H1 (cell line): Measurements from ENCODE around the gene AP1S1. TPM values are rescaled to one million over a fixed set of nuclear protein-coding genes. Genes with fewer than 3 reads are reported as not detected.

ENCODE experiments used
- CTCF ChIA-PET: fragments of 300-600 bp; sonication (Branson Sonifier 250); formaldehyde crosslinking; loops from one replicate; lab custom pipeline; 2021; ENCODE audit not compliant: partially characterized antibody; lab: Charles Lee
- POLR2A ChIA-PET: fragments of 300-600 bp; sonication (Branson Sonifier 250); formaldehyde crosslinking; loops from one replicate; lab custom pipeline; 2021; ENCODE audit warnings: inconsistent platforms; ENCODE audit not compliant: partially characterized antibody; lab: Charles Lee
- DNase-seq, 2 experiments: peaks; one replicate each; pipeline versions ENCODE4 v3.0.0 to v3.0.0-alpha.2; 2010 to 2022; ENCODE audit warnings: low spot score in 2 of 2, low read depth in 1 of 2, mixed read lengths in 1 of 2
- FAIRE-seq: peaks from 2 replicates; lab custom pipeline; 2011; peaks lifted over from hg19 to GRCh38; lab: Jason Lieb, UNC
- H2AFZ ChIP-seq: 2 replicates; pipeline ENCODE4 v1.8.1; 2012; ENCODE audit warnings: low read length, inconsistent platforms
- H2AK5ac ChIP-seq: 2 replicates; pipeline ENCODE4 v1.6.1; 2013; ENCODE audit warnings: low read depth, low read length
- H2BK120ac ChIP-seq: replicated peaks from 2 replicates; pipeline ENCODE3; 2013; ENCODE audit warnings: low read depth, low read length, inconsistent platforms
- H2BK12ac ChIP-seq: 2 replicates; pipeline ENCODE4 v1.6.1; 2013; ENCODE audit warnings: low read depth, low read length
- H2BK15ac ChIP-seq: 2 replicates; pipeline ENCODE4 v1.6.1; 2013; ENCODE audit warnings: low read length
- H2BK20ac ChIP-seq: 2 replicates; pipeline ENCODE4 v1.6.1; 2013; ENCODE audit warnings: low read length
- H2BK5ac ChIP-seq: 2 replicates; pipeline ENCODE4 v1.6.1; 2013; ENCODE audit warnings: low read depth, low read length
- H3K14ac ChIP-seq: 2 replicates; pipeline ENCODE4 v1.6.1; 2013; ENCODE audit warnings: inconsistent platforms; ENCODE audit not compliant: insufficient read length
- H3K18ac ChIP-seq: 2 replicates; pipeline ENCODE4 v1.6.1; 2013; ENCODE audit warnings: low read length; ENCODE audit errors: extremely low read depth
- H3K23ac ChIP-seq: 2 replicates; pipeline ENCODE4 v1.6.1; 2013; ENCODE audit warnings: inconsistent platforms; ENCODE audit not compliant: insufficient read length
- H3K23me2 ChIP-seq: 2 replicates; pipeline ENCODE4 v1.6.1; 2013; ENCODE audit warnings: low read depth, low read length
- H3K27ac ChIP-seq: 2 replicates; pipeline ENCODE4 v1.6.1; 2011; ENCODE audit warnings: low read depth, low read length, inconsistent platforms
- H3K27me3 ChIP-seq, 4 experiments: replicated peaks in 1 of 4; 1 replicate in 1 of 4; 2 replicates in 3 of 4; pipeline versions ENCODE4 v1.6.1 to v1.8.1; 2011 to 2013; ENCODE audit warnings: low read length in 3 of 4, mild to moderate bottlenecking in 3 of 4, inconsistent platforms in 2 of 4, mixed read lengths in 2 of 4, moderate library complexity in 1 of 4; ENCODE audit not compliant: control insufficient read depth in 3 of 4, insufficient read depth in 3 of 4; ENCODE audit errors: extremely low read depth in 1 of 4
- H3K36me3 ChIP-seq, 4 experiments: 2 replicates each; pipeline versions ENCODE4 v1.6.1 to v1.8.1; 2011 to 2013; ENCODE audit warnings: mild to moderate bottlenecking in 4 of 4, low read length in 3 of 4, moderate library complexity in 2 of 4, control low read depth in 1 of 4, inconsistent platforms in 1 of 4; ENCODE audit not compliant: insufficient read depth in 4 of 4, control insufficient read depth in 2 of 4
- H3K4ac ChIP-seq: replicated peaks from 2 replicates; pipeline ENCODE3; 2013; ENCODE audit warnings: low read length, low read depth, mixed read lengths, inconsistent platforms; ENCODE audit not compliant: insufficient read length
- H3K4me1 ChIP-seq, 4 experiments: replicated peaks in 1 of 4; 1 replicate in 1 of 4; 2 replicates in 3 of 4; pipeline versions ENCODE4 v1.6.1 to v1.8.1; 2011 to 2013; ENCODE audit warnings: low read length in 3 of 4, inconsistent platforms in 2 of 4, mixed read lengths in 1 of 4; ENCODE audit not compliant: insufficient read depth in 4 of 4, control insufficient read depth in 3 of 4
- H3K4me2 ChIP-seq, 2 experiments: 2 replicates each; pipeline versions ENCODE4 v1.6.1 to v1.8.1; 2011 to 2013; ENCODE audit warnings: low read depth in 2 of 2, low read length in 2 of 2, control low read depth in 1 of 2, inconsistent platforms in 1 of 2, mild to moderate bottlenecking in 1 of 2; ENCODE audit not compliant: insufficient read depth in 1 of 2
- H3K4me3 ChIP-seq, 4 experiments: fragments of 200-600, 300-600 bp in 1 of 4; sonication (generic), shearing (Covaris generic), sonication (Bioruptor Twin) in 1 of 4; 2 replicates each; pipeline versions ENCODE4 v1.5.1 to v1.8.1; 2011 to 2016; ENCODE audit warnings: low read length in 4 of 4, low read depth in 3 of 4, control low read depth in 2 of 4, inconsistent platforms in 2 of 4, mild to moderate bottlenecking in 2 of 4, mixed read lengths in 1 of 4, moderate library complexity in 1 of 4; ENCODE audit not compliant: insufficient read depth in 2 of 4; ENCODE audit errors: extremely low read depth in 1 of 4
- H3K56ac ChIP-seq: replicated peaks from 2 replicates; pipeline ENCODE3; 2013; ENCODE audit warnings: low read depth, mild to moderate bottlenecking, mixed read lengths, low read length, inconsistent platforms; ENCODE audit not compliant: insufficient read length
- H3K79me1 ChIP-seq: 2 replicates; pipeline ENCODE4 v1.6.1; 2013; ENCODE audit warnings: low read depth, low read length, control low read depth
- H3K79me2 ChIP-seq, 2 experiments: 2 replicates each; pipeline versions ENCODE4 v1.6.1 to v1.8.1; 2012 to 2013; ENCODE audit warnings: low read length in 2 of 2, mild to moderate bottlenecking in 2 of 2, inconsistent platforms in 1 of 2; ENCODE audit not compliant: insufficient read depth in 2 of 2, control insufficient read depth in 1 of 2
- H3K9ac ChIP-seq, 4 experiments: replicated peaks in 1 of 4; 1 replicate in 1 of 4; 2 replicates in 3 of 4; pipeline versions ENCODE4 v1.6.1 to v1.8.1; 2011 to 2013; ENCODE audit warnings: low read depth in 3 of 4, low read length in 3 of 4, control low read depth in 2 of 4, mild to moderate bottlenecking in 2 of 4, moderate library complexity in 2 of 4, inconsistent platforms in 1 of 4; ENCODE audit errors: extremely low read depth in 1 of 4
- H3K9me3 ChIP-seq, 2 experiments: 2 replicates each; pipeline versions ENCODE4 v1.6.1 to v1.8.1; 2012 to 2013; ENCODE audit warnings: mild to moderate bottlenecking in 2 of 2, moderate library complexity in 2 of 2, control low read depth in 1 of 2, inconsistent platforms in 1 of 2, low read depth in 1 of 2, low read length in 1 of 2, mixed read lengths in 1 of 2; ENCODE audit not compliant: insufficient read depth in 2 of 2
- H4K20me1 ChIP-seq, 2 experiments: replicated peaks in 1 of 2; 2 replicates each; pipeline versions ENCODE3 to v1.8.1; 2011 to 2013; ENCODE audit warnings: inconsistent platforms in 2 of 2, low read length in 2 of 2, mild to moderate bottlenecking in 1 of 2; ENCODE audit not compliant: insufficient read depth in 2 of 2, control insufficient read depth in 1 of 2
- H4K5ac ChIP-seq: 2 replicates; pipeline ENCODE4 v1.6.1; 2013; ENCODE audit warnings: low read length, low read depth, mixed read lengths, inconsistent platforms; ENCODE audit not compliant: insufficient read length
- H4K8ac ChIP-seq: 2 replicates; pipeline ENCODE4 v1.8.0; 2013; ENCODE audit warnings: mild to moderate bottlenecking, moderate library complexity, low read length, inconsistent platforms; ENCODE audit not compliant: insufficient read depth; ENCODE audit errors: extremely low read depth
- H4K91ac ChIP-seq: replicated peaks from 2 replicates; pipeline ENCODE3; 2013; ENCODE audit warnings: low read length, mixed read lengths, inconsistent platforms; ENCODE audit not compliant: insufficient read length
- ASH2L ChIP-seq: fragments of 200-600, 300-600 bp; sonication (generic); IDR thresholded peaks from one replicate; pipeline ENCODE4 v1.7.1; 2017; ENCODE audit warnings: low read length
- CTBP2 ChIP-seq: IDR thresholded peaks from 2 replicates; pipeline ENCODE4 v1.7.0; 2011; ENCODE audit warnings: borderline replicate concordance, mild to moderate bottlenecking, moderate library complexity, mixed read lengths, low read length; ENCODE audit not compliant: insufficient read depth, insufficient read length
- GTF2F1 ChIP-seq: IDR thresholded peaks from 2 replicates; pipeline ENCODE4 v1.6.1; 2012; ENCODE audit warnings: low read depth, low read length, improper control_type of control experiment, borderline replicate concordance
- POU5F1 ChIP-seq: IDR thresholded peaks from 2 replicates; pipeline ENCODE4 v1.6.1; 2011; ENCODE audit warnings: low read depth, mild to moderate bottlenecking, low read length, moderate library complexity
- RFX5 ChIP-seq: IDR thresholded peaks from 2 replicates; pipeline ENCODE4 v1.6.1; 2011; ENCODE audit warnings: low read depth, low read length, improper control_type of control experiment, borderline replicate concordance
- SIRT6 ChIP-seq: IDR thresholded peaks from one replicate; pipeline ENCODE4 v1.7.1; 2012; ENCODE audit warnings: low read length, inconsistent platforms
- SIX5 ChIP-seq: IDR thresholded peaks from 2 replicates; pipeline ENCODE4 v1.6.1; 2011; ENCODE audit warnings: mild to moderate bottlenecking, low read depth, low read length
- SRF ChIP-seq: IDR thresholded peaks from 2 replicates; pipeline ENCODE4 v1.6.1; 2011; ENCODE audit warnings: mild to moderate bottlenecking, low read depth, low read length, moderate library complexity
- TAF1 ChIP-seq: IDR thresholded peaks from 2 replicates; pipeline ENCODE4 v1.6.1; 2011; ENCODE audit warnings: mild to moderate bottlenecking, low read depth, low read length
- TAF7 ChIP-seq: optimal IDR thresholded peaks from 2 replicates; pipeline ENCODE3; 2011; ENCODE audit warnings: low read depth, mild to moderate bottlenecking, inconsistent platforms, low read length, moderate library complexity, borderline replicate concordance
- USF2 ChIP-seq: IDR thresholded peaks from 2 replicates; pipeline ENCODE4 v1.6.1; 2011; ENCODE audit warnings: low read length, improper control_type of control experiment
- WGBS, 2 experiments: shearing (Covaris generic) in 1 of 2; methylation state at CpG; one replicate each; pipeline versions ENCODE4 v1.1.6 to v1.1.7; 2013 to 2015; ENCODE audit warnings: low lambda C conversion rate in 2 of 2, mixed read lengths in 2 of 2, inconsistent platforms in 1 of 2, low coverage in 1 of 2, missing lambda C conversion rate in 1 of 2; ENCODE audit not compliant: insufficient replicate concordance in 2 of 2, insufficient coverage in 1 of 2, insufficient read length in 1 of 2; ENCODE audit errors: extremely low coverage in 1 of 2, missing lambda C conversion rate in 1 of 2; 5-methylcytosine and 5-hydroxymethylcytosine counted together
- polyA plus RNA-seq, 7 experiments: library from polyadenylated mRNA; depleted of rRNA in 3 of 7; stranded (reverse) in 5 of 7; unstranded in 2 of 7; fragments of >200 nt in 5 of 7; fragments of 200-250 nt in 2 of 7; gene quantifications; 1 replicate in 5 of 7; 2 replicates in 1 of 7; 4 replicates in 1 of 7; pipeline versions ENCODE4 v1.2.1 to v1.2.3, GENCODE V29; 2011 to 2013; ENCODE audit warnings: missing spikeins in 2 of 7, mixed read lengths in 2 of 7
- total RNA-seq: library from RNA; stranded (reverse); fragmentation: NEBNext Ultra II Directional; extraction: Animal tissue kit (Norgen Biotek cat#: 25700); gene quantifications from 2 replicates; pipeline ENCODE4 v1.2.1, GENCODE V29; 2021

Gene AP1S1
- total and polyA plus RNA-seq, 2 of the 8 experiments (the other 6 are each of a cell fraction or from before 2014, with no cell fraction given): 56.1 to 59.3 TPM

GRCh38 chr7:101161692-101162471 is 7.6 kb downstream of the AP1S1 start:
- Histone ChIP-seq H2AFZ (no peak overlapping the region), H3K9me3 (no peaks in the 10 kb centered on the region), H3K18ac (no peak overlapping the region; the same call in 1 of the 2 replicates), H3K27ac (no peak overlapping the region), H3K4ac (no peak overlapping the region), H4K91ac (peak overlapping the region; percentile 12), H2BK5ac (no peak overlapping the region), H3K4me2 (peak overlapping the region; percentile 44 to 72), H4K8ac (peak overlapping the region; percentile 9; the same call in 1 of the 2 replicates), H2BK20ac (no peak overlapping the region), H3K23ac (no peak overlapping the region), H2BK120ac (no peak overlapping the region), H3K27me3 (peaks cover 3 to 36% (median 22%) of the 10 kb centered on the region in 4 experiments), H4K20me1 (peaks cover 7% of the 10 kb centered on the region in 2 experiments), H3K23me2 (peaks cover 27% of the 10 kb centered on the region; the same call in 1 of the 2 replicates), H3K56ac (no peak overlapping the region), H2BK15ac (no peak overlapping the region), H3K9ac (no peak overlapping the region; a peak in 1 of 7 replicates), H2BK12ac (no peak overlapping the region; the same call in 1 of the 2 replicates), H3K4me1 (peaks cover 13 to 43% (median 30%) of the 10 kb centered on the region in 4 experiments), H3K79me2 (no peaks in the 10 kb centered on the region), H4K5ac (no peak overlapping the region), H3K79me1 (no peaks in the 10 kb centered on the region), H3K14ac (no peak overlapping the region), H3K36me3 (peaks cover 0 to 3% (median 1%) of the 10 kb centered on the region in 4 experiments; a peak in 3 of 8 replicates), H3K4me3 (peak overlapping the region; percentile 28 to 63 (median 43); a peak in 7 of 8 replicates), H2AK5ac (peak overlapping the region; percentile 76; the same call in 1 of the 2 replicates)
- FAIRE-seq (no peak), DNase-seq (no peak)
- POLR2A ChIA-PET: interaction anchor here (1.2 to 1.8 kb wide), 6 partner anchors 8 to 77 kb away, joined by 3 to 7 read pairs (median 4); partner anchors contain the start of genes AP1S1, NAT16 and TRIM56
- CTCF ChIA-PET: interaction anchor here (1.0 to 7.6 kb wide), 6 partner anchors 8 to 82 kb away, joined by 3 to 115 read pairs (median 4); no protein-coding TSS in a partner anchor
- 34% methylated on average over 17 of the region's 17 CpGs; no CpG with 5 or more reads in 1 of the 2 experiments for WGBS, 2 experiments
- TF ChIP-seq USF2 (no peak), TAF7 (no peak), SIRT6 (no peak), SIX5 (no peak), SRF (no peak), POU5F1 (no peak), RFX5 (no peak), ASH2L (no peak), TAF1 (no peak), GTF2F1 (no peak), CTBP2 (no peak)
